ENCODE measurements around the gene CATSPER3.

CATSPER3 gene

DNA sequence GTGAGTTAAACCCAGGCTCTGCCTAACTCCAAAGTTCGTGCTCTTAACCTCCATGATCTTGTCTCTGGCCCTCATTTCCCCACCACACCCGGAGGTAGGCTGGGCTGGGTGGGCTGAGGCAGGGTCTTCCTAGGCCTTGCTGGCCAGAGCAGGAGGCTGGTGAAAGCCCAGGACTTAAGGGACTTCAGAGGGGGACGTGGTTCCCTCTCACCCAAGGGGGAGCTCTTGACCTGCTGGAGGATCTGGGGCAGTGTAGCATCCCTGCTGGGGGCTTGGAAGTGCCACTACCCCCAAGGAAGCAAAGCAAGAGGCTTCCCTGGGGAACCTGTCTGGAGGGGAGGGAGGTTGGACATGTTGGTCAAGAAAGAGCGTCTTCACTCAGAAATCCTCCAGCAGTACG is 51.6 kb downstream of the CATSPER3 start:
- TF ChIP-seq GABPA (IDR thresholded peaks at IDR 0.05; ENCODE audit: low read depth) (no peak), POLR2AphosphoS5 (IDR thresholded peaks at IDR 0.05; ENCODE audit: low read depth) (no peak), SPI1 (IDR thresholded peaks at IDR 0.05; ENCODE audit: borderline replicate concordance, low read depth) (no peak)
- TF ChIP-seq, protein P1, sequence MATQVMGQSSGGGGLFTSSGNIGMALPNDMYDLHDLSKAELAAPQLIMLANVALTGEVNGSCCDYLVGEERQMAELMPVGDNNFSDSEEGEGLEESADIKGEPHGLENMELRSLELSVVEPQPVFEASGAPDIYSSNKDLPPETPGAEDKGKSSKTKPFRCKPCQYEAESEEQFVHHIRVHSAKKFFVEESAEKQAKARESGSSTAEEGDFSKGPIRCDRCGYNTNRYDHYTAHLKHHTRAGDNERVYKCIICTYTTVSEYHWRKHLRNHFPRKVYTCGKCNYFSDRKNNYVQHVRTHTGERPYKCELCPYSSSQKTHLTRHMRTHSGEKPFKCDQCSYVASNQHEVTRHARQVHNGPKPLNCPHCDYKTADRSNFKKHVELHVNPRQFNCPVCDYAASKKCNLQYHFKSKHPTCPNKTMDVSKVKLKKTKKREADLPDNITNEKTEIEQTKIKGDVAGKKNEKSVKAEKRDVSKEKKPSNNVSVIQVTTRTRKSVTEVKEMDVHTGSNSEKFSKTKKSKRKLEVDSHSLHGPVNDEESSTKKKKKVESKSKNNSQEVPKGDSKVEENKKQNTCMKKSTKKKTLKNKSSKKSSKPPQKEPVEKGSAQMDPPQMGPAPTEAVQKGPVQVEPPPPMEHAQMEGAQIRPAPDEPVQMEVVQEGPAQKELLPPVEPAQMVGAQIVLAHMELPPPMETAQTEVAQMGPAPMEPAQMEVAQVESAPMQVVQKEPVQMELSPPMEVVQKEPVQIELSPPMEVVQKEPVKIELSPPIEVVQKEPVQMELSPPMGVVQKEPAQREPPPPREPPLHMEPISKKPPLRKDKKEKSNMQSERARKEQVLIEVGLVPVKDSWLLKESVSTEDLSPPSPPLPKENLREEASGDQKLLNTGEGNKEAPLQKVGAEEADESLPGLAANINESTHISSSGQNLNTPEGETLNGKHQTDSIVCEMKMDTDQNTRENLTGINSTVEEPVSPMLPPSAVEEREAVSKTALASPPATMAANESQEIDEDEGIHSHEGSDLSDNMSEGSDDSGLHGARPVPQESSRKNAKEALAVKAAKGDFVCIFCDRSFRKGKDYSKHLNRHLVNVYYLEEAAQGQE (IDR thresholded peaks at IDR 0.05; ENCODE audit: insufficient replicate concordance, low read depth): no peak
- no peaks in the 10 kb centered on the region for H3K27me3 ChIP-seq (ENCODE audit: insufficient read depth, poor library complexity, severe bottlenecking)
- H3K27ac ChIP-seq (replicated peaks): no peak overlapping the region
- no peak for DNase-seq (ENCODE audit: low read depth in 1 of 2, low spot score in 1 of 2)
- no peak overlapping the region for H3K4me3 ChIP-seq (replicated peaks; ENCODE audit: insufficient read depth, low read length)

- Histone ChIP-seq H3K27ac (replicated peaks) (no peak overlapping the region), H3K4me3 (replicated peaks; ENCODE audit: insufficient read depth, low read length) (no peak overlapping the region), H3K27me3 (ENCODE audit: insufficient read depth, poor library complexity, severe bottlenecking) (no peaks in the 10 kb centered on the region)
- DNase-seq (ENCODE audit: low read depth in 1 of 2, low spot score in 1 of 2): no peak
- TF ChIP-seq POLR2AphosphoS5 (IDR thresholded peaks at IDR 0.05; ENCODE audit: low read depth): no peak
- no peak for TF ChIP-seq SPI1 (IDR thresholded peaks at IDR 0.05; ENCODE audit: borderline replicate concordance, low read depth)
- no peak for TF ChIP-seq GABPA (IDR thresholded peaks at IDR 0.05; ENCODE audit: low read depth)
- TF ChIP-seq, protein P1 (IDR thresholded peaks at IDR 0.05; ENCODE audit: insufficient replicate concordance, low read depth): no peak
- TF ChIP-seq, protein P2, sequence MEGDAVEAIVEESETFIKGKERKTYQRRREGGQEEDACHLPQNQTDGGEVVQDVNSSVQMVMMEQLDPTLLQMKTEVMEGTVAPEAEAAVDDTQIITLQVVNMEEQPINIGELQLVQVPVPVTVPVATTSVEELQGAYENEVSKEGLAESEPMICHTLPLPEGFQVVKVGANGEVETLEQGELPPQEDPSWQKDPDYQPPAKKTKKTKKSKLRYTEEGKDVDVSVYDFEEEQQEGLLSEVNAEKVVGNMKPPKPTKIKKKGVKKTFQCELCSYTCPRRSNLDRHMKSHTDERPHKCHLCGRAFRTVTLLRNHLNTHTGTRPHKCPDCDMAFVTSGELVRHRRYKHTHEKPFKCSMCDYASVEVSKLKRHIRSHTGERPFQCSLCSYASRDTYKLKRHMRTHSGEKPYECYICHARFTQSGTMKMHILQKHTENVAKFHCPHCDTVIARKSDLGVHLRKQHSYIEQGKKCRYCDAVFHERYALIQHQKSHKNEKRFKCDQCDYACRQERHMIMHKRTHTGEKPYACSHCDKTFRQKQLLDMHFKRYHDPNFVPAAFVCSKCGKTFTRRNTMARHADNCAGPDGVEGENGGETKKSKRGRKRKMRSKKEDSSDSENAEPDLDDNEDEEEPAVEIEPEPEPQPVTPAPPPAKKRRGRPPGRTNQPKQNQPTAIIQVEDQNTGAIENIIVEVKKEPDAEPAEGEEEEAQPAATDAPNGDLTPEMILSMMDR (IDR thresholded peaks at IDR 0.05; ENCODE audit: insufficient read depth, low read length): no peak
Observed at GRCh38 chr5:135020111-135020895, 52.6 kb downstream of the CATSPER3 start.

- peaks cover 5% of the 10 kb centered on the region for H3K27me3 ChIP-seq (ENCODE audit: insufficient read depth, poor library complexity, severe bottlenecking)
- DNase-seq (ENCODE audit: low read depth in 1 of 2, low spot score in 1 of 2): no peak
- no peak overlapping the region for H3K27ac ChIP-seq (replicated peaks)
- TF ChIP-seq POLR2AphosphoS5 (IDR thresholded peaks at IDR 0.05; ENCODE audit: low read depth): no peak
- no peak for TF ChIP-seq GABPA (IDR thresholded peaks at IDR 0.05; ENCODE audit: low read depth)
- TF ChIP-seq SPI1 (IDR thresholded peaks at IDR 0.05; ENCODE audit: borderline replicate concordance, low read depth): no peak
- TF ChIP-seq, protein P2 (IDR thresholded peaks at IDR 0.05; ENCODE audit: insufficient read depth, low read length): no peak
- TF ChIP-seq, protein P1 (IDR thresholded peaks at IDR 0.05; ENCODE audit: insufficient replicate concordance, low read depth): no peak
- H3K4me3 ChIP-seq (replicated peaks; ENCODE audit: insufficient read depth, low read length): no peak overlapping the region
Observed at GRCh38 chr5:135024956-135025729, 57.4 kb downstream of the CATSPER3 start.
